MM.1S (cell line): Measurements from ENCODE around the gene ZNF836.

Experiments
- EZH2 ChIP-seq: fragments of 300-600 bp; sonication (generic); optimal IDR thresholded peaks from 2 replicates; pipeline ENCODE3; 2017; ENCODE audit warnings: low read depth, mild to moderate bottlenecking, antibody characterized with exemption, low read length, mixed read lengths
- EZH2phosphoT487 ChIP-seq: fragments of 300-600 bp; sonication (generic); IDR thresholded peaks from 2 replicates; pipeline ENCODE4 v1.6.1; 2018; ENCODE audit warnings: antibody characterized with exemption, low read length
- TF ChIP-seq, protein P1 (sequence below): fragments of 300-600 bp; sonication (generic); IDR thresholded peaks from 2 replicates; pipeline ENCODE4 v1.5.1; 2016; ENCODE audit warnings: antibody characterized with exemption, low read length, mixed read lengths

DNA sequence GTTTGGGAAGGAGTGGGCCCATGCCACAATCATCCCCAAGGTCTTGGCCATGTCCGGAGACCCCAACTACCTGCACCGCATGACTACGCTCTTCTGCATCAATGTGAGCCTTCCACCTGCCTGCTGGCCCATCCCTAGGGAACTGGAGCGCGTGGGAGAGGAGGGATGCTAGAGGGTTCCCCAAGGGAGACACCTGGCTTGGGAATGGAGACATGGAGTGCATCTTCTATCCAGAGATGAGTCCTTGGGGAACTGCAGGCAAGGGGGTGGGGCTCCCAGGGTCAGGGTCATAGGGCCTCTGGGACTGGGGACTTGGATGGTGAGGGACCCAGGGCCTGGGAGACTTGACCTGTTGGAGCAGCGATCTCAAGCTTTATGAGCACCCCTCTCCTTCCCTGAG is 49.6 kb upstream of the ZNF836 start:
- TF ChIP-seq, protein P1, sequence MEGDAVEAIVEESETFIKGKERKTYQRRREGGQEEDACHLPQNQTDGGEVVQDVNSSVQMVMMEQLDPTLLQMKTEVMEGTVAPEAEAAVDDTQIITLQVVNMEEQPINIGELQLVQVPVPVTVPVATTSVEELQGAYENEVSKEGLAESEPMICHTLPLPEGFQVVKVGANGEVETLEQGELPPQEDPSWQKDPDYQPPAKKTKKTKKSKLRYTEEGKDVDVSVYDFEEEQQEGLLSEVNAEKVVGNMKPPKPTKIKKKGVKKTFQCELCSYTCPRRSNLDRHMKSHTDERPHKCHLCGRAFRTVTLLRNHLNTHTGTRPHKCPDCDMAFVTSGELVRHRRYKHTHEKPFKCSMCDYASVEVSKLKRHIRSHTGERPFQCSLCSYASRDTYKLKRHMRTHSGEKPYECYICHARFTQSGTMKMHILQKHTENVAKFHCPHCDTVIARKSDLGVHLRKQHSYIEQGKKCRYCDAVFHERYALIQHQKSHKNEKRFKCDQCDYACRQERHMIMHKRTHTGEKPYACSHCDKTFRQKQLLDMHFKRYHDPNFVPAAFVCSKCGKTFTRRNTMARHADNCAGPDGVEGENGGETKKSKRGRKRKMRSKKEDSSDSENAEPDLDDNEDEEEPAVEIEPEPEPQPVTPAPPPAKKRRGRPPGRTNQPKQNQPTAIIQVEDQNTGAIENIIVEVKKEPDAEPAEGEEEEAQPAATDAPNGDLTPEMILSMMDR: no peak
- TF ChIP-seq EZH2 (no peak), EZH2phosphoT487 (no peak)
